Naive thymus-derived CD4-positive, alpha-beta T cell (primary cell): ENCODE measurements around the gene TBC1D5. TPM values are rescaled to one million over a fixed set of nuclear protein-coding genes. Genes with fewer than 3 reads are reported as not detected.
"Not testable (repeated sequence)": the region's sequence is repeated elsewhere in the genome, so short reads cannot be mapped to it uniquely, and the experiment has no call there.

ENCODE experiments used
- ATAC-seq: fragments of 150-1000 bp; cut with Tn5 transposase; 2 replicates; pipeline ENCODE4 v1.10.0; 2021; ENCODE audit warnings: mild to moderate bottlenecking, moderate library complexity
- CTCF ChIA-PET: fragments of 350-600 bp; sonication (Branson Sonifier 250); formaldehyde crosslinking; loops from one replicate; lab custom pipeline; 2021; ENCODE audit warnings: antibody characterized with exemption; lab: Charles Lee
- POLR2A ChIA-PET: fragments of 350-600 bp; sonication (Branson Sonifier 250); formaldehyde crosslinking; loops from one replicate; lab custom pipeline; 2021; ENCODE audit warnings: antibody characterized with exemption, inconsistent platforms; lab: Charles Lee
- DNase-seq, 9 donors: peaks; one replicate each; pipeline versions ENCODE4 v3.0.0 to v3.0.0-alpha.2; 2020 to 2022; ENCODE audit warnings: mixed read lengths in 1 of 9
- H3K27ac ChIP-seq: one replicate; pipeline ENCODE4 v1.7.0; 2013; ENCODE audit warnings: mild to moderate bottlenecking, low read depth, low read length, moderate library complexity
- H3K27me3 ChIP-seq, 2 donors: one replicate each; pipeline ENCODE4 v1.7.0; 2013; ENCODE audit warnings: low read length in 2 of 2, mild to moderate bottlenecking in 2 of 2, moderate library complexity in 2 of 2; ENCODE audit not compliant: control insufficient read depth in 2 of 2, insufficient read depth in 2 of 2
- H3K36me3 ChIP-seq, 3 experiments: 1 replicate in 2 of 3; 2 replicates in 1 of 3; pipeline ENCODE4 v1.7.0; 2013; ENCODE audit warnings: low read length in 3 of 3, mild to moderate bottlenecking in 3 of 3, moderate library complexity in 1 of 3; ENCODE audit not compliant: insufficient read depth in 3 of 3, control insufficient read depth in 2 of 3
- H3K4me1 ChIP-seq, 2 donors: one replicate each; pipeline ENCODE4 v1.7.0; 2013; ENCODE audit warnings: low read length in 2 of 2, mild to moderate bottlenecking in 2 of 2, moderate library complexity in 1 of 2; ENCODE audit not compliant: control insufficient read depth in 2 of 2, insufficient read depth in 2 of 2
- H3K4me3 ChIP-seq: 2 replicates; pipeline ENCODE4 v1.7.0; 2013; ENCODE audit warnings: mild to moderate bottlenecking, low read length
- H3K9me3 ChIP-seq, 3 experiments: 1 replicate in 2 of 3; 2 replicates in 1 of 3; pipeline ENCODE4 v1.7.0; 2013; ENCODE audit warnings: low read length in 3 of 3; ENCODE audit not compliant: control insufficient read depth in 2 of 3
- H3K27ac Mint-ChIP-seq, 9 donors: one replicate each; pipeline ENCODE4 v1.8.0; 2020 to 2022; ENCODE audit warnings: mixed read lengths in 9 of 9, mild to moderate bottlenecking in 8 of 9, moderate library complexity in 5 of 9, inconsistent platforms in 2 of 9
- H3K27me3 Mint-ChIP-seq, 5 donors: one replicate each; pipeline ENCODE4 v1.8.0; 2021 to 2022; ENCODE audit warnings: mixed read lengths in 5 of 5, mild to moderate bottlenecking in 1 of 5
- H3K36me3 Mint-ChIP-seq, 5 donors: one replicate each; pipeline ENCODE4 v1.8.0; 2020 to 2022; ENCODE audit warnings: mixed read lengths in 5 of 5, mild to moderate bottlenecking in 3 of 5, inconsistent platforms in 1 of 5
- H3K4me1 Mint-ChIP-seq, 7 donors: one replicate each; pipeline ENCODE4 v1.8.0; 2020 to 2022; ENCODE audit warnings: mixed read lengths in 7 of 7, mild to moderate bottlenecking in 3 of 7, inconsistent platforms in 1 of 7
- H3K4me3 Mint-ChIP-seq, 10 donors: one replicate each; pipeline ENCODE4 v1.8.0; 2020 to 2022; ENCODE audit warnings: mild to moderate bottlenecking in 10 of 10, mixed read lengths in 10 of 10, moderate library complexity in 6 of 10, inconsistent platforms in 2 of 10
- H3K9me3 Mint-ChIP-seq, 11 donors: one replicate each; pipeline ENCODE4 v1.8.0; 2020 to 2022; ENCODE audit warnings: mixed read lengths in 11 of 11, mild to moderate bottlenecking in 4 of 11, inconsistent platforms in 1 of 11, moderate library complexity in 1 of 11
- intact Hi-C, 2 donors: fragments of 100-400 bp; cut with micrococcal nuclease; formaldehyde crosslinking; loops; one replicate each; pipeline ENCODE4 v1.15.1; 2023
- polyA plus RNA-seq, 2 donors: library from polyadenylated mRNA; unstranded; fragments of 300-500 nt; fragmentation: Illumina TruSeq; gene quantifications; one replicate each; pipeline ENCODE4 v1.2.3, GENCODE V29; 2021
- total RNA-seq, 6 experiments: library from RNA in 5 of 6; stranded (reverse) in 5 of 6; gene quantifications; 1 replicate in 5 of 6; 2 replicates in 1 of 6; pipeline ENCODE4 v1.2.3 and lab custom pipeline; 2021 to 2026

TBC1D5 gene
- total and polyA plus RNA-seq, 7 experiments from 2014 or later: 30.5 to 54.0 (median 37.4) TPM

DNA sequence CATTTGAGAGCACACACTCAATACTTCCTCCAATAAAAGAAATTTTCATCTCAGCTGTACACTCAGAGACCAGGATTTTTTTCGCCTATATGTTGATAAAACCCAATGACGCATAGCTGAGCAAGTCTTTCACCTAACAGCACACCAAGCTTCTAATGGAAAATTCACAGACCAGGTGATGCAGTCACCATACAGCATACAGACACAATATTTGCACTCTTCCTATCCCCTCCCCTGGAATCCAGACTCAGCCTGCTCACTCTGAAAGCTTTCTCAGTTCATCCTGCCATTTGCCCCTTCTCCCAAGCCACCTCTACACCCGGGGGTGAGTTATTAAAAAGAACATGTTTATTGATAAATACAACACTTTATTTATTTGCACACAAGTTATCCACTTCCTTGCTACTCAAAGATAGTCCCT lies 1.7 kb downstream of the TBC1D5 start:
- peaks cover 22 to 50% (median 40%) of the 10 kb centered on the region in 7 donors for H3K4me1 Mint-ChIP-seq
- H3K4me3 Mint-ChIP-seq: peak overlapping the region; percentile 79 to 96 (median 91)

DNA sequence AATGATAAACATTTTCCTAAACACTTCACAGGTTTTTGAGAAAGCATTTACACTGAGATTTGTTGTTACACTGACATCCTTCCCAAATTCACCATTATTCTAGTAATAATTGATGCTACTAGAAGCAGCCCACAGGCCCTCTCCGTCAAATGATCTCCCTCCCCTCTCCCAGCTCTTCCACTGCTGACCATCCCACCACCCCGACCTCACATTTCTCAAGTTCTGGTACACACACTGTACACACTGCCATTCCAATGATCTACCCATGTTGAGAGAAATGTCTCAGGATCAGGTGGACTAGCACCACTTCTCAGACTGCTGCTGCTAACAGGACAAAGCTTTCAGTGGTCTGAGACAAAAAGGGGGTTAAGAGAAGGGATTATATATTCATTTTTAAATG lies 3.5 kb downstream of the TBC1D5 start:
- Mint-ChIP-seq H3K4me3 (no peak overlapping the region), H3K4me1 (peaks cover 27 to 59% (median 43%) of the 10 kb centered on the region in 7 donors), H3K27ac (peak overlapping the region in 5 of 9 donors; percentile 3 to 41 (median 37)), H3K9me3 (no peaks in the 10 kb centered on the region), H3K27me3 (no peaks in the 10 kb centered on the region), H3K36me3 (peaks cover 3 to 18% (median 6%) of the 10 kb centered on the region in 5 donors)
- no peaks in the 10 kb centered on the region for H3K27me3 ChIP-seq
- peaks cover 0 to 4% (median 0%) of the 10 kb centered on the region in 3 experiments for H3K36me3 ChIP-seq
- CTCF ChIA-PET: interaction anchor here (0.7 kb wide), 1 partner anchor 931 kb away, joined by 3 read pairs; no protein-coding TSS in a partner anchor
- H3K4me3 ChIP-seq: no peak overlapping the region
- H3K27ac ChIP-seq: no peak overlapping the region
- intact Hi-C loops: no loop called here
- H3K9me3 ChIP-seq: no peaks in the 10 kb centered on the region
- POLR2A ChIA-PET: interaction anchor here (0.6 to 1.0 kb wide), 2 partner anchors 8 to 51 kb away, joined by 3 read pairs; no protein-coding TSS in a partner anchor
- ATAC-seq (no peak), DNase-seq (no peak)
- peaks cover 6 to 8% of the 10 kb centered on the region in 2 donors for H3K4me1 ChIP-seq

More for the DNA sequence above, 1.7 kb downstream of the TBC1D5 start:
- Mint-ChIP-seq H3K27ac (peak overlapping the region; percentile 37 to 82 (median 73)), H3K36me3 (peaks cover 0 to 13% (median 0%) of the 10 kb centered on the region in 5 donors), H3K27me3 (no peaks in the 10 kb centered on the region), H3K9me3 (no peaks in the 10 kb centered on the region)
- Histone ChIP-seq H3K4me1 (peaks cover 6 to 8% of the 10 kb centered on the region in 2 donors), H3K27me3 (no peaks in the 10 kb centered on the region), H3K36me3 (peaks cover 0 to 4% (median 0%) of the 10 kb centered on the region in 3 experiments), H3K4me3 (no peak overlapping the region), H3K27ac (peak overlapping the region; percentile 71), H3K9me3 (no peaks in the 10 kb centered on the region)
- intact Hi-C loops: loop anchor here (5.0 to 10.0 kb wide), 5 partner anchors 588 to 1476 kb away; partner anchors contain the start of genes DPH3 (in 1 of the 2), OXNAD1 (in 1 of the 2) and SATB1 (in 1 of the 2)
- ChIA-PET POLR2A (interaction anchor here (0.7 kb wide), 1 partner anchor 614 kb away, joined by 3 read pairs; no protein-coding TSS in a partner anchor), CTCF (interaction anchor here (0.5 kb wide), 1 partner anchor 32 kb away, joined by 3 read pairs; no protein-coding TSS in a partner anchor)
- ATAC-seq (no peak), DNase-seq (no peak)

DNA sequence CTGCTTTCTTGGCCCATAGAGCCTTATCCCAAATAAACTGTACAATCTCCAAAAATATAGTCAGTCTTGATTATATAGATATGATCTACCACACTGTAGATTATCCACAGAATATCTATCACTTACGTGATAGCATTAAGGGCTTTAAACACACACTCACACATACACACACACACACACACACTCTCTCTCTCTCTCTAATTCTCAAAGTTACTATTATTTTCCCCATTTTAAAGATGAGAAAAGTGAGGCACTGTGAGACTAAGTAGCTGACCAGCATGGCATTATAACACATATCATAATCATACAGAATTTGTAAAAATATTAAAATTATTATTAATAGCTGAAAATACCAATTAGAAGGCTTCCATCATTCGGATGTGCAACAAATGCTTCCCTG lies 4.2 kb downstream of the TBC1D5 start:
- H3K4me1 ChIP-seq: peaks cover 4 to 5% of the 10 kb centered on the region in 2 donors
- Mint-ChIP-seq H3K4me1 (peaks cover 26 to 60% (median 43%) of the 10 kb centered on the region in 7 donors), H3K27ac (peak overlapping the region in 3 of 9 donors; percentile 11 to 39 (median 19)), H3K36me3 (peaks cover 3 to 18% (median 6%) of the 10 kb centered on the region in 5 donors), H3K9me3 (no peaks in the 10 kb centered on the region), H3K27me3 (no peaks in the 10 kb centered on the region), H3K4me3 (no peak overlapping the region)
- H3K9me3 ChIP-seq: no peaks in the 10 kb centered on the region
- H3K27ac ChIP-seq: no peak overlapping the region
- no peak overlapping the region for H3K4me3 ChIP-seq
- peaks cover 0 to 4% (median 0%) of the 10 kb centered on the region in 3 experiments for H3K36me3 ChIP-seq
- ChIA-PET CTCF (no interaction called here), POLR2A (interaction anchor here (1.0 kb wide), 1 partner anchor 8 kb away, joined by 3 read pairs; no protein-coding TSS in a partner anchor)
- ATAC-seq (no peak), DNase-seq (no peak)
- no peaks in the 10 kb centered on the region for H3K27me3 ChIP-seq
- intact Hi-C loops: no loop called here

DNA sequence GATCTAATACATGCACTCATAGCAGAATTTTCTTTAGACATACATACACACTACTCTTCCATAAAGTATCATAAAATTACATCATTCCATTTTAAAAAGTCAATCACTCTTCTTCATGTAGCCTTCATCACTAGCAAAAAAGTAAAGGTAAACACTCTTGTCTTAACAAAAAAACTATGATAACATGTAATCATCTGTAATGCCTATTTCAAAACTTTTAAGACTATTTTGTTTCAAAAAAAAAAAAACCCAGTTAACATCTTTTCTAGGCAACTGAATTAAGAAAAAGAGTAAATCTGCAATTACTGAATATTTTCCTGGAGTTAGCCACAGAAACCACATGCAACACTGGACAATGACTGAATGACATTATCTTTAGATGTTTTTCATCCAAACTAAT lies 4.8 kb downstream of the TBC1D5 start:
- Histone ChIP-seq H3K4me3 (no peak overlapping the region), H3K27ac (no peak overlapping the region), H3K36me3 (peaks cover 0 to 4% (median 0%) of the 10 kb centered on the region in 3 experiments), H3K9me3 (no peaks in the 10 kb centered on the region), H3K4me1 (no peaks in the 10 kb centered on the region), H3K27me3 (no peaks in the 10 kb centered on the region)
- peaks cover 31 to 63% (median 46%) of the 10 kb centered on the region in 7 donors for H3K4me1 Mint-ChIP-seq
- intact Hi-C loops: no loop called here
- CTCF ChIA-PET: no interaction called here
- H3K9me3 Mint-ChIP-seq: no peaks in the 10 kb centered on the region
- H3K4me3 Mint-ChIP-seq: no peak overlapping the region
- DNase-seq: no peak
- peaks cover 6 to 21% (median 12%) of the 10 kb centered on the region in 5 donors for H3K36me3 Mint-ChIP-seq
- H3K27me3 Mint-ChIP-seq: no peaks in the 10 kb centered on the region
- peak overlapping the region in 1 of 9 donors; percentile 11 for H3K27ac Mint-ChIP-seq
- ATAC-seq: no peak
- POLR2A ChIA-PET: no interaction called here

DNA sequence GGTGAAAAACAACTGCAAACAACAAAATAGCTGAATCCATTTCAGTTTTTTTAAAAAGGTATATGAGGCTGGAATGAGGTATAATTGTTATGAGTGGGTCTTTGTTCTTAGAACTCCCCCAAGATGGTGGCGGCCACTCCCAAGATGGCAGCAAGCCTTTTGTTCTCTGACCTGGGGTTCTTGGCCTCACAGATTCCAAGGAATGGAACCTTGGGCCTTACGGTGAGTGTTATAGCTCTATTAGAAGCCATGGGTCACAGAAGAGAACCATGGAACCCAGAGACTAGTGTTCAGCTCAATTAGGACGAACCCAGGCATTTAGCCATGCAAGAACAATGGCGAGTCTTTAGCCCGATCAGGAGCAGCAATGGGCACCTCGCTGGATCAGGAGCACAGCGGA lies 7.1 kb downstream of the TBC1D5 start:
- H3K4me1 Mint-ChIP-seq: peaks cover 28 to 54% (median 44%) of the 10 kb centered on the region in 7 donors
- H3K27ac Mint-ChIP-seq: peak overlapping the region in 1 of 9 donors; percentile 41
- peaks cover 13 to 30% (median 18%) of the 10 kb centered on the region in 5 donors for H3K36me3 Mint-ChIP-seq
- H3K4me3 ChIP-seq, CTCF ChIA-PET, DNase-seq, ATAC-seq, H3K4me1 ChIP-seq, H3K9me3 ChIP-seq, H3K9me3 Mint-ChIP-seq, H3K27ac ChIP-seq, POLR2A ChIA-PET, intact Hi-C loops, H3K27me3 Mint-ChIP-seq, H3K27me3 ChIP-seq, H3K36me3 ChIP-seq, H3K4me3 Mint-ChIP-seq: not testable (repeated sequence)

DNA sequence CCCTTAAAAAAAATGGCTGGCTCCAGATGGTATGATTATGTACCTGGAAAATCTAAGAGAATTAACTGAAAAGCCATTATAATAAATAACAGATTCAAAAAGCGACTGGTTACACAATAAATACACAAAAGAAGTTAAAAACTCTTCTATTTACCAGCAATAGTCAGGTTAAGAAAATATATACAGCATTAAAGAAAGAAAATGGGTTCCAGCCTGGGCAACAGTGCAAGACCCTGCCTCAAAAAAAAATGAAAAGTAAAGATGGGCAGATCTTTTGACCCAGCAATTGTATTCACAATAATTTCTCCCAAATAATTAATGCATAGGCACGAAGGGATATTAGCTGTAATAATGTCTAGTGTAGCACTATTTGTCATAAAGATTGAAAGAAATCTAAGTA lies 8.7 kb downstream of the TBC1D5 start:
- DNase-seq: no peak
- H3K4me3 ChIP-seq: no peak overlapping the region
- Mint-ChIP-seq H3K36me3 (peaks cover 13 to 37% (median 29%) of the 10 kb centered on the region in 5 donors), H3K27me3 (no peaks in the 10 kb centered on the region), H3K4me1 (peaks cover 21 to 53% (median 39%) of the 10 kb centered on the region in 7 donors), H3K9me3 (no peaks in the 10 kb centered on the region), H3K4me3 (no peak overlapping the region), H3K27ac (no peak overlapping the region)
- CTCF ChIA-PET: no interaction called here
- no peak for ATAC-seq
- POLR2A ChIA-PET: interaction anchor here (0.7 to 1.3 kb wide), 2 partner anchors 9 to 11 kb away, joined by 3 to 7 read pairs; partner anchors contain the start of gene TBC1D5
- no peak overlapping the region for H3K27ac ChIP-seq
- no peaks in the 10 kb centered on the region for H3K4me1 ChIP-seq
- no peaks in the 10 kb centered on the region for H3K27me3 ChIP-seq
- intact Hi-C loops: no loop called here
- no peaks in the 10 kb centered on the region for H3K36me3 ChIP-seq
- H3K9me3 ChIP-seq: no peaks in the 10 kb centered on the region
